ENCODE measurements around the gene TMA7B.

Gene TMA7B

GRCh38 chr22:39959640-39960447 lies at the start of gene TMA7B:
TMA7B (plus strand) TSS chr22:39960397; CDS start chr22:39964375, 3,978 bp downstream.
- no peak for DNase-seq (ENCODE audit: low read depth, low spot score)

GRCh38 chr22:39910876-39911613 lies 49.2 kb upstream of the TMA7B start:
- no peak for DNase-seq (ENCODE audit: low read depth, low spot score)

GRCh38 chr22:39913321-39913720 lies 46.9 kb upstream of the TMA7B start:
- DNase-seq (ENCODE audit: low read depth, low spot score) = no peak

- no peak for DNase-seq (ENCODE audit: low read depth, low spot score)
Observed at GRCh38 chr22:39913886-39914285, 46.3 kb upstream of the TMA7B start.

GRCh38 chr22:39914584-39914983 lies 45.6 kb upstream of the TMA7B start:
- no peak for DNase-seq (ENCODE audit: low read depth, low spot score)

GRCh38 chr22:39915295-39915726 lies 44.9 kb upstream of the TMA7B start:
- DNase-seq (ENCODE audit: low read depth, low spot score) = no peak

- DNase-seq (ENCODE audit: low read depth, low spot score) = no peak
Observed at GRCh38 chr22:39916496-39916895, 43.7 kb upstream of the TMA7B start.

- no peak for DNase-seq (ENCODE audit: low read depth, low spot score)
Observed at GRCh38 chr22:39917197-39917643, 43.0 kb upstream of the TMA7B start.

GRCh38 chr22:39917776-39918495 lies 42.3 kb upstream of the TMA7B start:
- no peak for DNase-seq (ENCODE audit: low read depth, low spot score)

- DNase-seq (ENCODE audit: low read depth, low spot score) = no peak
Observed at GRCh38 chr22:39920134-39920743, 40.0 kb upstream of the TMA7B start.

- no peak for DNase-seq (ENCODE audit: low read depth, low spot score)
Observed at GRCh38 chr22:39923696-39924095, 36.5 kb upstream of the TMA7B start.

GRCh38 chr22:39924286-39924685 lies 35.9 kb upstream of the TMA7B start:
- no peak for DNase-seq (ENCODE audit: low read depth, low spot score)

- no peak for DNase-seq (ENCODE audit: low read depth, low spot score)
Observed at GRCh38 chr22:39925273-39925672, 34.9 kb upstream of the TMA7B start.

GRCh38 chr22:39925909-39926679 lies 34.1 kb upstream of the TMA7B start:
- no peak for DNase-seq (ENCODE audit: low read depth, low spot score)

- no peak for DNase-seq (ENCODE audit: low read depth, low spot score)
Observed at GRCh38 chr22:39926753-39927152, 33.4 kb upstream of the TMA7B start.

- no peak for DNase-seq (ENCODE audit: low read depth, low spot score)
Observed at GRCh38 chr22:39927544-39927943, 32.7 kb upstream of the TMA7B start.

GRCh38 chr22:39928536-39929520 lies 31.4 kb upstream of the TMA7B start:
- DNase-seq (ENCODE audit: low read depth, low spot score) = no peak

GRCh38 chr22:39931251-39931650 lies 28.9 kb upstream of the TMA7B start:
- no peak for DNase-seq (ENCODE audit: low read depth, low spot score)

GRCh38 chr22:39932166-39932565 lies 28.0 kb upstream of the TMA7B start:
- no peak for DNase-seq (ENCODE audit: low read depth, low spot score)

Data from brain pericyte (primary cell).